ENCODE data around the gene CLIC1. TPM values are rescaled to one million over a fixed set of nuclear protein-coding genes. Genes with fewer than 3 reads are reported as not detected.

Gene CLIC1
- polyA plus RNA-seq, 2 of the 4 experiments (the other 2 are of a cell fraction): 249 to 346 TPM

Small RNAs within 50 kb of the gene (small RNA-seq; reads per million reads assigned to genes)
- gene LY6G6D: 0 reads per million in 6 experiments
- gene MIR4646: 0 reads per million in 6 experiments
- gene MSH5-SAPCD1: 0 reads per million in 6 experiments
- gene RF00019: 0 reads per million in 6 experiments
- gene RNU6-850P: 0 reads per million in 6 experiments
- 0 reads per million in 6 experiments for gene SAPCD1

Other genes starting within 250 kb of the CLIC1 start
Only the 30 nearest of the 43 such genes appear.
- gene TNF, start 161.0 kb downstream of the CLIC1 start, polyA plus RNA-seq (2011; rRNA removed): 0.07 TPM in 1 of 2 replicates, not detected in the other
- not detected in 3 replicates for gene TNF, start 161.0 kb downstream of the CLIC1 start, polyA plus RNA-seq (2017; fragmentation: RNase III; extraction: RNeasy Plus Mini Kit Qiagen cat#74134 plus additional on column Dnase treatment)
- 0.13 and 0.26 TPM in 2 replicates for gene LTB, start 154.1 kb downstream of the CLIC1 start, polyA plus RNA-seq (2011; rRNA removed)
- gene LTB, start 154.1 kb downstream of the CLIC1 start, polyA plus RNA-seq (2017; fragmentation: RNase III; extraction: RNeasy Plus Mini Kit Qiagen cat#74134 plus additional on column Dnase treatment): 0.14 to 0.57 TPM (median 0.33 TPM) in 3 replicates
- 0.17 and 0.19 TPM in 2 replicates for gene LST1, start 150.3 kb downstream of the CLIC1 start, polyA plus RNA-seq (2011; rRNA removed)
- gene LST1, start 150.3 kb downstream of the CLIC1 start, polyA plus RNA-seq (2017; fragmentation: RNase III; extraction: RNeasy Plus Mini Kit Qiagen cat#74134 plus additional on column Dnase treatment): 0.26 to 0.47 TPM in 2 of 3 replicates, not detected in the other
- gene NCR3, start 143.5 kb downstream of the CLIC1 start, polyA plus RNA-seq (2011; rRNA removed): not detected in 2 replicates
- not detected in 3 replicates for gene NCR3, start 143.5 kb downstream of the CLIC1 start, polyA plus RNA-seq (2017; fragmentation: RNase III; extraction: RNeasy Plus Mini Kit Qiagen cat#74134 plus additional on column Dnase treatment)
- not detected in 2 replicates for gene AIF1, start 121.3 kb downstream of the CLIC1 start, polyA plus RNA-seq (2011; rRNA removed)
- gene AIF1, start 121.3 kb downstream of the CLIC1 start, polyA plus RNA-seq (2017; fragmentation: RNase III; extraction: RNeasy Plus Mini Kit Qiagen cat#74134 plus additional on column Dnase treatment): not detected in 3 replicates
- 26.0 and 28.0 TPM in 2 replicates for gene PRRC2A, start 115.8 kb downstream of the CLIC1 start, polyA plus RNA-seq (2011; rRNA removed)
- 60.7 to 63.0 TPM (median 61.1 TPM) in 3 replicates for gene PRRC2A, start 115.8 kb downstream of the CLIC1 start, polyA plus RNA-seq (2017; fragmentation: RNase III; extraction: RNeasy Plus Mini Kit Qiagen cat#74134 plus additional on column Dnase treatment)
- gene BAG6, start 83.9 kb downstream of the CLIC1 start, polyA plus RNA-seq (2011; rRNA removed): 50.4 and 59.4 TPM in 2 replicates
- gene BAG6, start 83.9 kb downstream of the CLIC1 start, polyA plus RNA-seq (2017; fragmentation: RNase III; extraction: RNeasy Plus Mini Kit Qiagen cat#74134 plus additional on column Dnase treatment): 107 to 123 TPM (median 121 TPM) in 3 replicates
- gene APOM, start 80.6 kb downstream of the CLIC1 start, polyA plus RNA-seq (2011; rRNA removed): 2.6 and 4.1 TPM in 2 replicates
- gene APOM, start 80.6 kb downstream of the CLIC1 start, polyA plus RNA-seq (2017; fragmentation: RNase III; extraction: RNeasy Plus Mini Kit Qiagen cat#74134 plus additional on column Dnase treatment): 1.5 to 2.1 TPM (median 1.9 TPM) in 3 replicates
- gene C6orf47, start 75.8 kb downstream of the CLIC1 start, polyA plus RNA-seq (2011; rRNA removed): 6.0 and 6.1 TPM in 2 replicates
- gene C6orf47, start 75.8 kb downstream of the CLIC1 start, polyA plus RNA-seq (2017; fragmentation: RNase III; extraction: RNeasy Plus Mini Kit Qiagen cat#74134 plus additional on column Dnase treatment): 10.7 to 13.6 TPM (median 11.9 TPM) in 3 replicates
- 10.0 and 11.0 TPM in 2 replicates for gene GPANK1, start 71.5 kb downstream of the CLIC1 start, polyA plus RNA-seq (2011; rRNA removed)
- gene GPANK1, start 71.5 kb downstream of the CLIC1 start, polyA plus RNA-seq (2017; fragmentation: RNase III; extraction: RNeasy Plus Mini Kit Qiagen cat#74134 plus additional on column Dnase treatment): 9.7 to 11.7 TPM (median 11.0 TPM) in 3 replicates
- gene CSNK2B, start 70.5 kb downstream of the CLIC1 start, polyA plus RNA-seq (2011; rRNA removed): 41.8 and 61.0 TPM in 2 replicates
- gene CSNK2B, start 70.5 kb downstream of the CLIC1 start, polyA plus RNA-seq (2017; fragmentation: RNase III; extraction: RNeasy Plus Mini Kit Qiagen cat#74134 plus additional on column Dnase treatment): 134 to 141 TPM (median 141 TPM) in 3 replicates
- 5.9 and 6.7 TPM in 2 replicates for gene LY6G5B, start 66.6 kb downstream of the CLIC1 start, polyA plus RNA-seq (2011; rRNA removed)
- gene LY6G5B, start 66.6 kb downstream of the CLIC1 start, polyA plus RNA-seq (2017; fragmentation: RNase III; extraction: RNeasy Plus Mini Kit Qiagen cat#74134 plus additional on column Dnase treatment): 9.0 to 12.3 TPM (median 9.9 TPM) in 3 replicates
- gene LY6G5C, start 55.5 kb downstream of the CLIC1 start, polyA plus RNA-seq (2011; rRNA removed): 1.2 and 1.6 TPM in 2 replicates
- 1.5 to 1.9 TPM (median 1.6 TPM) in 3 replicates for gene LY6G5C, start 55.5 kb downstream of the CLIC1 start, polyA plus RNA-seq (2017; fragmentation: RNase III; extraction: RNeasy Plus Mini Kit Qiagen cat#74134 plus additional on column Dnase treatment)
- 22.3 and 22.6 TPM in 2 replicates for gene ABHD16A, start 33.2 kb downstream of the CLIC1 start, polyA plus RNA-seq (2011; rRNA removed)
- 14.5 to 16.6 TPM (median 16.2 TPM) in 3 replicates for gene ABHD16A, start 33.2 kb downstream of the CLIC1 start, polyA plus RNA-seq (2017; fragmentation: RNase III; extraction: RNeasy Plus Mini Kit Qiagen cat#74134 plus additional on column Dnase treatment)
- gene LY6G6F, start 29.7 kb downstream of the CLIC1 start, polyA plus RNA-seq (2011; rRNA removed): not detected in 2 replicates
- not detected in 3 replicates for gene LY6G6F, start 29.7 kb downstream of the CLIC1 start, polyA plus RNA-seq (2017; fragmentation: RNase III; extraction: RNeasy Plus Mini Kit Qiagen cat#74134 plus additional on column Dnase treatment)
- not detected in 2 replicates for gene LY6G6D, start 21.2 kb downstream of the CLIC1 start, polyA plus RNA-seq (2011; rRNA removed)
- gene LY6G6D, start 21.2 kb downstream of the CLIC1 start, polyA plus RNA-seq (2017; fragmentation: RNase III; extraction: RNeasy Plus Mini Kit Qiagen cat#74134 plus additional on column Dnase treatment): not detected in 3 replicates
- 0.08 and 0.11 TPM in 2 replicates for gene LY6G6C, start 14.8 kb downstream of the CLIC1 start, polyA plus RNA-seq (2011; rRNA removed)
- gene LY6G6C, start 14.8 kb downstream of the CLIC1 start, polyA plus RNA-seq (2017; fragmentation: RNase III; extraction: RNeasy Plus Mini Kit Qiagen cat#74134 plus additional on column Dnase treatment): 0.11 to 0.21 TPM in 2 of 3 replicates, not detected in the other
- gene MPIG6B, start 13.2 kb downstream of the CLIC1 start, polyA plus RNA-seq (2011; rRNA removed): not detected in 2 replicates
- gene MPIG6B, start 13.2 kb downstream of the CLIC1 start, polyA plus RNA-seq (2017; fragmentation: RNase III; extraction: RNeasy Plus Mini Kit Qiagen cat#74134 plus additional on column Dnase treatment): not detected in 3 replicates
- 19.3 and 20.6 TPM in 2 replicates for gene DDAH2, start 7.2 kb downstream of the CLIC1 start, polyA plus RNA-seq (2011; rRNA removed)
- gene DDAH2, start 7.2 kb downstream of the CLIC1 start, polyA plus RNA-seq (2017; fragmentation: RNase III; extraction: RNeasy Plus Mini Kit Qiagen cat#74134 plus additional on column Dnase treatment): 44.8 to 57.3 TPM (median 54.5 TPM) in 3 replicates
- gene MSH5, start 3.5 kb upstream of the CLIC1 start, polyA plus RNA-seq (2011; rRNA removed): 36.5 and 42.6 TPM in 2 replicates
- gene MSH5, start 3.5 kb upstream of the CLIC1 start, polyA plus RNA-seq (2017; fragmentation: RNase III; extraction: RNeasy Plus Mini Kit Qiagen cat#74134 plus additional on column Dnase treatment): 17.1 to 18.8 TPM (median 17.4 TPM) in 3 replicates
- 3.3 and 6.9 TPM in 2 replicates for gene SAPCD1, start 26.1 kb upstream of the CLIC1 start, polyA plus RNA-seq (2011; rRNA removed)
- 5.8 to 7.5 TPM (median 7.1 TPM) in 3 replicates for gene SAPCD1, start 26.1 kb upstream of the CLIC1 start, polyA plus RNA-seq (2017; fragmentation: RNase III; extraction: RNeasy Plus Mini Kit Qiagen cat#74134 plus additional on column Dnase treatment)
- gene VWA7, start 40.8 kb upstream of the CLIC1 start, polyA plus RNA-seq (2011; rRNA removed): 1.1 TPM in 2 replicates
- 0.95 to 1.1 TPM (median 0.98 TPM) in 3 replicates for gene VWA7, start 40.8 kb upstream of the CLIC1 start, polyA plus RNA-seq (2017; fragmentation: RNase III; extraction: RNeasy Plus Mini Kit Qiagen cat#74134 plus additional on column Dnase treatment)
- 17.7 and 24.7 TPM in 2 replicates for gene VARS1, start 59.2 kb upstream of the CLIC1 start, polyA plus RNA-seq (2011; rRNA removed)
- gene VARS1, start 59.2 kb upstream of the CLIC1 start, polyA plus RNA-seq (2017; fragmentation: RNase III; extraction: RNeasy Plus Mini Kit Qiagen cat#74134 plus additional on column Dnase treatment): 57.2 to 58.4 TPM (median 58.3 TPM) in 3 replicates
- gene LSM2, start 70.4 kb upstream of the CLIC1 start, polyA plus RNA-seq (2011; rRNA removed): 54.7 and 73.8 TPM in 2 replicates
- 58.9 to 65.3 TPM (median 59.6 TPM) in 3 replicates for gene LSM2, start 70.4 kb upstream of the CLIC1 start, polyA plus RNA-seq (2017; fragmentation: RNase III; extraction: RNeasy Plus Mini Kit Qiagen cat#74134 plus additional on column Dnase treatment)
- 1.2 and 1.6 TPM in 2 replicates for gene HSPA1L, start 78.8 kb upstream of the CLIC1 start, polyA plus RNA-seq (2011; rRNA removed)
- gene HSPA1L, start 78.8 kb upstream of the CLIC1 start, polyA plus RNA-seq (2017; fragmentation: RNase III; extraction: RNeasy Plus Mini Kit Qiagen cat#74134 plus additional on column Dnase treatment): 1.2 to 1.7 TPM (median 1.4 TPM) in 3 replicates
- gene HSPA1A, start 79.0 kb upstream of the CLIC1 start, polyA plus RNA-seq (2011; rRNA removed): 88.2 and 122 TPM in 2 replicates
- gene HSPA1A, start 79.0 kb upstream of the CLIC1 start, polyA plus RNA-seq (2017; fragmentation: RNase III; extraction: RNeasy Plus Mini Kit Qiagen cat#74134 plus additional on column Dnase treatment): 129 to 204 TPM (median 194 TPM) in 3 replicates
- 52.7 and 70.6 TPM in 2 replicates for gene HSPA1B, start 91.2 kb upstream of the CLIC1 start, polyA plus RNA-seq (2011; rRNA removed)
- 56.7 to 125 TPM (median 98.6 TPM) in 3 replicates for gene HSPA1B, start 91.2 kb upstream of the CLIC1 start, polyA plus RNA-seq (2017; fragmentation: RNase III; extraction: RNeasy Plus Mini Kit Qiagen cat#74134 plus additional on column Dnase treatment)
- gene NEU1, start 126.3 kb upstream of the CLIC1 start, polyA plus RNA-seq (2011; rRNA removed): 15.8 and 20.6 TPM in 2 replicates
- gene NEU1, start 126.3 kb upstream of the CLIC1 start, polyA plus RNA-seq (2017; fragmentation: RNase III; extraction: RNeasy Plus Mini Kit Qiagen cat#74134 plus additional on column Dnase treatment): 12.8 to 19.2 TPM (median 16.0 TPM) in 3 replicates
- gene SLC44A4, start 142.5 kb upstream of the CLIC1 start, polyA plus RNA-seq (2011; rRNA removed): 0.24 and 0.27 TPM in 2 replicates
- gene SLC44A4, start 142.5 kb upstream of the CLIC1 start, polyA plus RNA-seq (2017; fragmentation: RNase III; extraction: RNeasy Plus Mini Kit Qiagen cat#74134 plus additional on column Dnase treatment): not detected in 3 replicates
- gene EHMT2, start 161.2 kb upstream of the CLIC1 start, polyA plus RNA-seq (2011; rRNA removed): 15.4 and 16.4 TPM in 2 replicates
- gene EHMT2, start 161.2 kb upstream of the CLIC1 start, polyA plus RNA-seq (2017; fragmentation: RNase III; extraction: RNeasy Plus Mini Kit Qiagen cat#74134 plus additional on column Dnase treatment): 27.0 to 32.3 TPM (median 30.9 TPM) in 3 replicates

All from A549 (cell line).